Measurements from ENCODE around the gene COL21A1.

COL21A1 gene

GRCh38 chr6:56102216-56102615, 145.2 kb downstream of the COL21A1 start:
- DNase-seq, result no peak

DNA sequence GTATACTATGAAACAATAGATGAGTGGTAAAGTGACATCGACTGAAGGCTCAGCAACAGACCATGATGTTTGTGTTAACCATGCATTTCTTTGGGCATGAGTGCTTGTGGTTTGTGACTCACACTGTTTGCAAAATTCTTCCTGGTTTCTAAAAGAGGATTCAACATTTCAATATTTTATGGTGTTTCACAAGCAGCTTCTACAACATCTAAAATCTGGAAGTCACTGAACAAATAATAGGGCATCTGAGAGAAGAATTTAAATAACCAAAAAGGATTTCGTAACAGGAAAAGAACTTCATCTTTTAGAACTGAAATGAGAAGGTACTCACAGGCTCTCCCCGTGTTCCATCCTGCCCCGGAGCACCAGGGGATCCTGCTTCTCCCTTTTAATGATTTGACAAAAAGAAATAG, 146.2 kb downstream of the COL21A1 start:
- no peak for DNase-seq

GRCh38 chr6:56096946-56097621, 150.3 kb downstream of the COL21A1 start:
- DNase-seq, result peak in 1 of 5 experiments; percentile 6

DNA sequence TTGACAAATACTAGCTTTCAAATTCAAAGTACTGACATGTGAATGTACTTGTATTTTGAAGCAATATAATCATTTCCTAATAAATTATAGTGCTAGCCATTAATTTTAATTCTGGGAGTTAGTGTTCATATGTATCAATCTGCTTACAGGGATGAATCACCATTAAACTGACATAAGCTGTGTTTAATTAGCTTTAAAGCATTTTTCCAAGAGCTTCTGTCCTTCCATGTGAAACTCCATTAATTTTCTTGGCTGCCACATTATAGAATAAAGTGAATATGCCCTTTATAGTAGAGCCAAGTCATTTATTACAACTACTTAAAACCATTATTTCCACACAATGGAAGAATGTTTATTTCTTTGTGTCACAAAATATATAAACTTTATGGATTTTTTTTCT, 150.8 kb downstream of the COL21A1 start:
- no peak for DNase-seq

DNA sequence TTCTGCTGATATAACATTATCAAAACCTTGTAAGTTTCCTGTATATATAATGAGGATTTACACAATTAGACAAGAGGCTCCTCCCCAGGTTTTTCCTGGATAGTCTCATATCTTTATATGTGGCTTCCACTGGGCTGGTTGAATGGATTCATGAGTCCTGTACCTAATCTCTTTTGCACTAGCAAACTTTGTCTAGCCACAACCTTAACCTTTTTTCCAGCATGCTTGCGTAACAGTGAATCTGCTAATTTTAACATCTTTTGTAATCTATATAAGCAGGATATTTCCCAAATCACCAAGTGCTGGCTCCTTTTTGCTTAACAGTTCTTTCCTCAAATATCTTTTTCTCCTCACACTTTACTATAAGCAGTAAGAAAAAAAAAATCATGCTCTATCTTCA, 153.6 kb downstream of the COL21A1 start:
- DNase-seq, result no peak

DNA sequence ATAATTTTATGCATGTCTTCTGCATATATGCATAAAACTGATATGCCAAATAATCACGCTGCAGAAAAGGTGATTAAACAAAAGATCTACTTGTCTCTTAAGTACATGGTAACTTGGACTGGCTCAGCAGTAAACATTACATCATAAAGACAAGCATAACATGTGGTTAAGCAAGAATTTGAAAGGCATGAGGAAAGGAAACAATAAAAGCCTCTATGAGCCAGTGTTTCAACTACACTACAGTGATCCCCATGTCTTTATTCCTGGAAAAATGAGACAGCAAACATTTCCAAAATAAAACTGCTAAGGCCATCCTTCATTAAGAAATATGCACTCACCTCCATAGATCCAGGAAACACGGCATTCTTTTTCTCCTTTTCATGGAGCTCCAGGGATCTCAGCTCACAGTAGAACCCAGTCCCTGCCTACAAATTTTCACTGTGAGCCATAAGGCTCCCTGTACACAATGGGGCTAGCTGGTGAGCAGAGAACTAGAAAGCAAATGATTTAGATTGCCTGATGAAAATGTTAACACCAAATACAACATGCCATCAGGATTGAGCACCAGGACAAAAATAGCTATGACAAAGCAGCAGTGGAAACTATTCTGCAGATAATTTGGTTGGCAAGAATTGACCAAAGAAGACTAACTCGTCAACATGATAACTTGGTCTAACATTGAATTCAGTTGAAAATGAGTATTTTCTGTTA, 156.1 kb downstream of the COL21A1 start:
- DNase-seq, result no peak

DNA sequence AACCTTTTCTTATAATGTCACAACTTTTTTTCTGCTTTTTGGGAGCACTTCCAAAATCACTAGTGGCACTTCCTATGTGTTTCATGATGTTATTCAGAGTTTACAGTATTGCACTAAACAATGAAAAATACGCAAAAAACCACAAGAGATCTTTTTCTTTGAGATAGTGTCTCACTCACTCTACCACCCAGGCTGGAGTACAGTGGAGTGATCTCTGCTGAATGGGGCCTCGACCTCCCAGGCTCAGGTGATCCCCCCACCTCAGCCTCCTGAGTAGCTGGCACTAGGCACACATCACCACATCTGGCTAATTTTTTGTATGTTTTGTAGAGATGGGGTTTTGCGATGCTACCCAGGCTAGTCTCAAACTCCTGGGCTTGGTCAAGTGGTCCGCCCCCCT, 158.7 kb downstream of the COL21A1 start:
- no peak for DNase-seq

- DNase-seq, result no peak
These were observed 160.0 kb downstream of the COL21A1 start for GRCh38 chr6:56087421-56087820.

DNA sequence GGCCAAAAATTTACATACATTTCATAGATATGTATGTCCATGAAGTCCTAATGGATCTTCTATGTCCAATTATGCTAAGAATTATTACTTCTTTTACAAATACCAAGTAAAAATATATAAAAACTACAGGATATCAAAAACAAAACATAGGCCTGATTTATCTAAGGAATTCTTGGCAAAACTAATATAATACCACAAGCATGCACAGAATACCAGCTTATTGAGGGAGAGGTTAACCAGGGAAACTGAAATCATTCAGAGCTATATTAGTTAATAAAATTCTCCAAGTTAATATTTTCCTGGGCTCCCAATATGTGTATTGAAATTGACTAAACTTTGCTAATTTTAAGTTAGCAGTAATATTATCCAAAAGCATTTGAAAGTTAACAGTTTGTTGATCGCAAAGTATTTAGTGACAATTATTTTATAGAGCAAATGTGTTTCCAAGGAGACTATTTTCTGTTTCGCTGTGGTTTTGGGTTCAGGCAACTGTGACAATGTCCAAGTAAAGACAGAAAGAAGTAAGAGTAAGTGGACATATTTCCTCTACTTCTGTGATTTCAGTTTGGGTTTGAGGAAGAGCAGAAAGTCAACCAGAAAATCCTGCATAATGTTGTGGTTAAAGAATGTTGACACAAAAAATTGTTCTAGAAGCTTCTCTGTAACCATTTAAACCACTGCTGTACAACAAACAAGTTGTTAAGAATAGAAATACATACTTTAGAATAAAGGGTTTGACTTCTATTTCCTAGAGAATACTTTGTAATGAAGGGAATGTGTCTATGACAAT, 167.4 kb downstream of the COL21A1 start:
- DNase-seq, result no peak

- DNase-seq, result no peak
These were observed 171.3 kb downstream of the COL21A1 start for GRCh38 chr6:56076033-56076432.

- DNase-seq, result no peak
These were observed 173.6 kb downstream of the COL21A1 start for GRCh38 chr6:56073761-56074160.

DNA sequence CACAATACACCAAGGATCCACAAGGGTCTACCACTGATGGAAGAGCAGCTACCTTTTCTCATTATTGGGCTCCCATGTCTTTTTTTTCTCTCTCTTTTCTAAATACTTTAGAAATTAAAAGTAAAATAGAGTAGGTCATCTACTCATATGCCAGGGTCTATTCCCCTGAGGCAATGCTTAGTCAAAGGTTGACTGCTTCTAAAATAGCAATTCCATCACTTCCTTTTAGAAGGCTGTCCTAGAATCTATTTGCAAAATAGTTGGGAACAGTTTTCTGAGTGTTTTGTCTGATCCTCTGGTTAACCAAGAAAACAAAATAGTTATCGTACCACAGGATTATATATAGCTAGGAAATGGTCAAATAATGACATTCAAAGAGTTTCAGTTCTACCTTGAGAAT, 174.1 kb downstream of the COL21A1 start:
- DNase-seq, result no peak

DNA sequence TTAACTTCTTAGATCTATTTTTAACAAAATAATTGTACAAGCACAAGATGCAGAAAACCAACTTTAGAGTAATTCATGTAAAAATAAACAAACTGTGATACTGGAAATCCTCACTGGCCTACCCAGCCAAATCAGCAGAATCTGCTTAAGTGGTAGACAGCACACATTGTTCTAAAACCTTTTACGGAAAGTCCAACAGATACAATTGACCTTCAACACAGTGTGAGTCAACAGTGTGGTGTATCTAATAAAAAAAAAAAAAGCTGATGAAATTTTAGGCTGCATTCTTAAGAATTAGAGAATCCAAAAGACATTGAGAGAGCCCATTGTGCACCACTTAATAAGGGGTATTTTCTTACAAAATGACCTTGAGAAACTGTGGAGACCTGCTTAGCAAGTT, 174.5 kb downstream of the COL21A1 start:
- no peak for DNase-seq

GRCh38 chr6:56065408-56065807, 182.0 kb downstream of the COL21A1 start:
- no peak for DNase-seq

DNA sequence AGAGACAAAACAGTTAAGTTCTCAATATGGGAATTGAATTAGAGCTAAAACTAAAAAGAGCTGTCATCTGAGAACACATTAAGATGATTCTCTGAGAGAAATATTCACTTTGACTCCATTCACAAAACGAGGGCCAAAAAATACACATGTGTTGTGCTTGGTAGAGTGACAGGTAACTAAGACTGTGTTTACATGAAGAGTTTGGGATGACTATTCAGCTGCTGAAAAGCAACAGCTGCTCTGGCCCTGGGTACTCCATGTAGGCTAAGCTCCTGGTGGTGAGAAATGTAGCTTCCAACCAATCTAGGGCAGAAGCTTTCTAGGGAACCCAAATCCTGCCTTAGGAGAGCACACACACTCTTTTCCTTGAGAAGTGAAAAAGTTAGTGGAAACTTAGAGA, 184.5 kb downstream of the COL21A1 start:
- no peak for DNase-seq

DNA sequence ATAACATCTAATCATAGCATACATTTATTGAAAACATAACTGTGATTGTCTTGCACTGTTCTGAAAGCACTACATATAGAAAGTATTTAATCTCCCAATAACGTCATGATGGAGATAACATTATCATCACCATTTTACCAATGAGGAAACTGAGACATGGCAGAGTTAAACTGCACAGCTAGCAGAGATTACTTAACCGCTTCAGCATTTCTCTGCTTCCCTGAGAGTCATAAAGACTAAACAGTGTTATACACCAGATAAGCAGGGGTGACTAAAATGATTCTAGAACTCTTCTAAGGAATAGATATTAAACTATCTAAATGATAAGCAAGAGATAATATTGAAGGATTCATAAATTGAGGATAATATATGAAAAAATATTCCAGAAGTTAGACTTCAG, 188.7 kb downstream of the COL21A1 start:
- DNase-seq, result no peak

DNA sequence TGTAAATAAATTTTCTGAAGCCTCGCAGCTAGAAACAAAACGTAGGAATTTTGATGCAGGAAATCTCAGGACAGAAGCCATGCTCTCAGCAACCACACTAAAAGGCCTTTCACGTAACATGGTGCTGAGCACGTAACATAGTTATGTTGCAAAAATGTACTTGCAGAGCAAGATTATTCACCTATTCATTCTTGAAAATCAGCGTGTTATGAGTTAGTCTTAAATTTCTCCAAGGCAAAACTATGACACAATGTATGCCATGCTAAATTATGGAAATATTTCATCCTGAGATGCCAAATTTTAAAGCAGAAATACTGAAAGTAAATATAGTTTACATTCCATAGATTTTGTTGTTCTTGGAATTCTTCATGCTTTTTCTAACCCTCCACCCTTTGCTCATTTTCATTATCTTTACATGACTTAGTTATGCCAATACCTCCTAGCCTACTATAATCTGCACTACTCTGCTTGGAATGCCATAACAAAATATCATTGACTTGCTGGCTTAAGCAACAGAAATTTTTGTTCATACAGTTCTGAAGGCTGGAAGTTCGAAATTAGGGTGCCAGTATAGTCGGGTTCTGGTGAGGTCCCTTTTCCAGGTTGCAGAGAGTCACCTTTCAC, 192.2 kb downstream of the COL21A1 start:
- DNase-seq, result no peak

DNA sequence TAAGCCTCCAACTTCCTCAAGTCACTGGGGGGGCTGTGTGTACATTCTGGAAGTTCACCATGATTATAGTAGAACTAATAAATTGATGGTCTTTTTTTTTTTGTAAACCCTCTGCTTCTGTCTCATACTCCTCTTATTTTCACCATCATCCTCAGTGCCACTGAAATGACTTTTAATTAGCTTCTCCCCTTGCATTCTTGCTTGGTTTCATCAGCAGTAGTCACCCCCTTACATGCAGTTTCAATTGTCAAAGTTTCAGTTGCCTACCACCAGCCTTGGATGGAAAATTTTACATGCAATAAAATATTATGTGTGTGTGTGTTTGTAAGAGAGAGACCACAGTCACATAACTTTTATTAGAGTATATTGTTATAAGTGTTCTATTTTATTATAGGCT, 196.2 kb downstream of the COL21A1 start:
- DNase-seq, result no peak

- no peak for DNase-seq
These were observed 196.7 kb downstream of the COL21A1 start for GRCh38 chr6:56050530-56051201.

DNA sequence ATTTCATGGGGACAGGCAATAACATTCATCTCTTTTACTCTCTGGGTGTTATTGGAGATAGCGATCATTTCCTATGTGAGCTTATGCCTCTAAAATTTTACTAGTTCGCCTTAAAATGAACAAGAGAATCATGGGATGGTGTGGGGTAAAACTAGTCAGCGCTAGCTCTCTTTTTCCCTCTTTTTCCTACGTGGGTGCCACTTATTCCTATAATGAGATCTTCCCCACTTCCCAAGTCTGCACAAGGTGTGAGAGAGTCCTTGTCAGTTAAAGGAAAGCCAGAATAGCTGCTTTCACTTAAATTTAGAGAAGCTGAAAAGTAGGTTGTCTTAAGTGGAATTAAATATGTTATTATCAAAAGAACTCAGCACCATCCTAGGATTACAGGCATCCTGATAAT, 198.8 kb downstream of the COL21A1 start:
- DNase-seq, result no peak

DNA sequence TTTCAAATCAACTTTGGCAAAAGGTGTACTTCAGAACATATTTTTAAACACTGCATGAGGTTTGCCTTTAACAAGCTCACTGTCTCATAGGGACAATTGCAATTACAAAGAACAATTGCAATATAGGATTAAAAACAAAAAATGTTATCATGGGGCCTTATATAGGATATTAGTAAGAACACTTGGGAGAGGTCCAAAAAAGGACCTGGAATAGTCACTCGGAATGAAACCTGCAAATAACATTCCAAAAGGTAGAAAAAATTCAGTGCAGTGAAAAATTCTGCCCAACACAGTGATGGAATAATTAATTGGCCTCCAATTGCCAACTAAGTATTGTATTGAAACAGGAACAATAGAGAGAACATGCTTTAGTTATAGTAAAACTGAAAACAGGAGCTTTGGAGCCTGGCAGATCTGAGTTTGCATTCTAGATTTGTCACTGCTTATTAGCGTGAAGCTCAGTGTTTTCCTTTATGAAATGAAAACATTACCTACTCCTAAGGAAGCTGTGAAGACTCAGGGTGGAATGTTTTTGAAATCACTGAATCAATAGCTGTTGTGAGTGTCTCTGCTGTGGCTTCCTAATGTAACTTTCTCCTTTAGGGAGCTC, 199.3 kb downstream of the COL21A1 start:
- no peak for DNase-seq

- no peak for DNase-seq
These were observed 200.8 kb downstream of the COL21A1 start for GRCh38 chr6:56046576-56046975.

Measured in T-helper 2 cell (primary cell).